Upper lobe of right lung (tissue), 1 donor: ENCODE data around the gene SNX15. TPM values are rescaled to one million over a fixed set of nuclear protein-coding genes. Genes with fewer than 3 reads are reported as not detected.

Experiments
- ATAC-seq: fragments of 200-7000 bp; cut with Tn5 transposase; one replicate; pipeline ENCODE4 v1.9.1; 2020; ENCODE audit warnings: mild to moderate bottlenecking, moderate library complexity
- DNase-seq: peaks from one replicate; pipeline ENCODE4 v3.0.0-alpha.2; 2020
- H3K27ac ChIP-seq: fragments of 200-600 bp; one replicate; pipeline ENCODE4 v1.8.0; 2022
- H3K27me3 ChIP-seq: fragments of 200-600 bp; one replicate; pipeline ENCODE4 v1.8.0; 2022; ENCODE audit warnings: mild to moderate bottlenecking
- H3K36me3 ChIP-seq: fragments of 200-600 bp; one replicate; pipeline ENCODE4 v1.8.0; 2022
- H3K4me1 ChIP-seq: fragments of 200-600 bp; one replicate; pipeline ENCODE4 v1.8.0; 2022
- H3K4me3 ChIP-seq: fragments of 200-600 bp; one replicate; pipeline ENCODE4 v1.8.0; 2022; ENCODE audit warnings: mild to moderate bottlenecking
- H3K9me3 ChIP-seq: fragments of 200-600 bp; one replicate; pipeline ENCODE4 v1.8.0; 2022
- intact Hi-C: fragments of 100-400 bp; cut with DNase I; formaldehyde crosslinking; loops from one replicate; pipeline ENCODE4 v1.11.0; 2022
- total RNA-seq: library from RNA; stranded (reverse); fragmentation: NEBNext Ultra II Directional; extraction: Animal tissue kit (Norgen Biotek cat#: 25700); gene quantifications from one replicate; pipeline ENCODE4 v1.2.1, GENCODE V29; 2021
- TF ChIP-seq, protein P1 (sequence below): fragments of 200-600 bp; IDR thresholded peaks from one replicate; pipeline ENCODE4 v1.8.0; 2022; ENCODE audit warnings: antibody characterized with exemption
- donor health status: DM: no; HTN: yes; CAD: no; lungs with severe emphysema.

The SNX15 gene
- total RNA-seq, 1 donor from 2014 or later, result 27.1 TPM

DNA sequence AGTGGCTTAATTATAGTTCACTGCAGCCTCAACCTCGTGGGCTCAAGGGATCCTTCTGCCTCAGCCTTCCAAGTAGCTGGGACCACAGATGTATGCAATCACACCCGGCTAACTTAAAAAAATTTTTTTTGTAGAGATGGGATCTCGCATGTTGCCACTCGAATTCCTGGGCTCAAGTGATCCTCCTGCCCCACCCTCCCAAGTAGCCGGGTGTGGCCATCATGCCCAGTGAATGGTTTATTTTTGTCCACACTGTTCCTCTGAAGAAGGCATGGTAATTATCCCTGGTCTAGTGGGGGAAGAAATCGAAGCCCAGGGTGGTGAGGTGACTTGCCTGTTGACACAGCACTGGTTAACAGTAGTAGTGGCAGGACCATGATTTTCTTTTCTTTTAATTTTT lies 15.7 kb downstream of the SNX15 start:
- no peak for DNase-seq
- Histone ChIP-seq H3K9me3 (no peaks in the 10 kb centered on the region), H3K4me3 (no peak overlapping the region), H3K27me3 (no peaks in the 10 kb centered on the region), H3K27ac (no peak overlapping the region), H3K4me1 (peaks cover 29% of the 10 kb centered on the region), H3K36me3 (peaks cover 28% of the 10 kb centered on the region)
- intact Hi-C loops, result no loop called here
- TF ChIP-seq, protein P1, sequence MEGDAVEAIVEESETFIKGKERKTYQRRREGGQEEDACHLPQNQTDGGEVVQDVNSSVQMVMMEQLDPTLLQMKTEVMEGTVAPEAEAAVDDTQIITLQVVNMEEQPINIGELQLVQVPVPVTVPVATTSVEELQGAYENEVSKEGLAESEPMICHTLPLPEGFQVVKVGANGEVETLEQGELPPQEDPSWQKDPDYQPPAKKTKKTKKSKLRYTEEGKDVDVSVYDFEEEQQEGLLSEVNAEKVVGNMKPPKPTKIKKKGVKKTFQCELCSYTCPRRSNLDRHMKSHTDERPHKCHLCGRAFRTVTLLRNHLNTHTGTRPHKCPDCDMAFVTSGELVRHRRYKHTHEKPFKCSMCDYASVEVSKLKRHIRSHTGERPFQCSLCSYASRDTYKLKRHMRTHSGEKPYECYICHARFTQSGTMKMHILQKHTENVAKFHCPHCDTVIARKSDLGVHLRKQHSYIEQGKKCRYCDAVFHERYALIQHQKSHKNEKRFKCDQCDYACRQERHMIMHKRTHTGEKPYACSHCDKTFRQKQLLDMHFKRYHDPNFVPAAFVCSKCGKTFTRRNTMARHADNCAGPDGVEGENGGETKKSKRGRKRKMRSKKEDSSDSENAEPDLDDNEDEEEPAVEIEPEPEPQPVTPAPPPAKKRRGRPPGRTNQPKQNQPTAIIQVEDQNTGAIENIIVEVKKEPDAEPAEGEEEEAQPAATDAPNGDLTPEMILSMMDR, result no peak
- no peak for ATAC-seq

DNA sequence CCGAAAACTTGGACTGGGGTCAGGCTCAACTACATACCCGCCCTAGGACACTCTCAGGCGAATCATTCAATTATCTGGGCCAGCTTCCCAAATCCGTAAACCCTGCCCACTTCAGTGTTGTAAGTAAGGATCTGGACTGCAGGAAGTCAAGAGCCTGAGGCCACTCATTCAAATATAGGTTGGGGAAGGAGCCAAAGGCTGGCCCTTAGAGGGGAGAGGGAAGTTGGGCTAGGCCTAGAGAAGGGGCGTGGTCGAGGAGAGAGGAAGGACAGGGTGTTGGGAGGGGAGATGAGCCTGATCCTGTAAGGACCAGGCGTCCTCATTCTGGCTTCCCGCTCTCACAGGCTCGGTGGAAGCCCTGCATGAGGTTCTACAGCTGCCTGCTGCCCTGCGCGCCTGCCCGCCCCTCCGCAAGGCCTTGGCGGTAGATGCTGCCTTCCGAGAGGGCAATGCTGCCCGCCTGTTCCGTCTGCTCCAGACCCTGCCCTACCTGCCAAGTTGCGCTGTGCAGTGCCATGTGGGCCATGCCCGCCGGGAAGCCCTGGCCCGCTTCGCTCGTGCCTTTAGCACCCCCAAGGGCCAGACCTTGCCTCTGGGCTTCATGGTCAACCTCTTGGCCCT lies 16.8 kb downstream of the SNX15 start:
- ATAC-seq (peak; percentile 62), DNase-seq (peak; percentile 76)
- Histone ChIP-seq H3K9me3 (no peaks in the 10 kb centered on the region), H3K27me3 (no peaks in the 10 kb centered on the region), H3K36me3 (peaks cover 19% of the 10 kb centered on the region), H3K4me1 (peaks cover 29% of the 10 kb centered on the region), H3K27ac (peak overlapping the region; percentile 3), H3K4me3 (no peak overlapping the region)
- TF ChIP-seq, protein P1, result no peak
- intact Hi-C loops, result no loop called here

DNA sequence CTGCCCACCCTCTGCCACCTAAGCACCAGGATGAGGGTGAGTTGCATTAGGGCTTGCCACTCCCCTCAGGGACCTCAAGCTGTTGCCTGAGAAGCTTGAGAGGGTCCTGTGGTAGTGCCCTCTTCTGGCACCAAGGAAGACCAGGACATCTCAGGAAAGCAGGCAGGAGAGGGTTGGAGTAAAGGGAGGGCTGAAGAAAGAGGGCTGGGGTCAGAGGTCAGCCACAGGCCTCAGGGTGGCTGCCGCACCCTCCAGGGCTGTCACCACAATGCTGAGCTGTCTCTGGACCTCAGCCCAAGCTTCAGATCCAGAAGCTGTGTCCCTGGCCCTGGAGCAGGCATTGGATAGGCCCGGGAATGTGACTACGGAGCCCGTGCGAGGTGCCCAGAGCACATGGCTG lies 17.8 kb downstream of the SNX15 start:
- peaks cover 28% of the 10 kb centered on the region for H3K4me1 ChIP-seq
- no peaks in the 10 kb centered on the region for H3K27me3 ChIP-seq
- ATAC-seq (no peak), DNase-seq (no peak)
- intact Hi-C loops, result no loop called here
- H3K9me3 ChIP-seq, result no peaks in the 10 kb centered on the region
- H3K36me3 ChIP-seq, result peaks cover 14% of the 10 kb centered on the region
- H3K27ac ChIP-seq, result no peak overlapping the region
- H3K4me3 ChIP-seq, result no peak overlapping the region
- TF ChIP-seq, protein P1, result no peak

DNA sequence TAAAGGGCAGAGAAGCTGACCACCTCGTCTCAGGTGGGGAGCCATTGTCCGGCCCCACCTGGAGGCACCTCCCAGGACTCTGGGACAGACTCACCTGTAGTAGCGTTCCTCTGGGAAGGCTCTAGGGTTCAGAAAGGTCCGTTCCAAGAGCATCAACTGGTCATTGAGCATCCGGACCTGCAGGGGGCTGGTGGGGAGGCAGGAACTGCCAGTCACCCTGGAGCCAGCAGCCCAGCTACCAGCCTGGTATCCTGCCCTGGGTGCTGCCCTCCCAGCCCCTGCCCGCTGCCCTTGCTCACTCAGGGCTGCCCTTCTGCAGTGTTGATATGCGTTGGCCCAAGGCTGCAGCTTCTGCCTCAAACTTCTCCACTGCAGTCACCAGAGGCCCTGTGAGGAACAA lies 18.5 kb downstream of the SNX15 start:
- no peak overlapping the region for H3K27ac ChIP-seq
- TF ChIP-seq, protein P1, result no peak
- no peaks in the 10 kb centered on the region for H3K9me3 ChIP-seq
- no peak for ATAC-seq
- H3K36me3 ChIP-seq, result peaks cover 14% of the 10 kb centered on the region
- no peak overlapping the region for H3K4me3 ChIP-seq
- intact Hi-C loops, result no loop called here
- no peak for DNase-seq
- H3K4me1 ChIP-seq, result peaks cover 23% of the 10 kb centered on the region
- no peaks in the 10 kb centered on the region for H3K27me3 ChIP-seq

DNA sequence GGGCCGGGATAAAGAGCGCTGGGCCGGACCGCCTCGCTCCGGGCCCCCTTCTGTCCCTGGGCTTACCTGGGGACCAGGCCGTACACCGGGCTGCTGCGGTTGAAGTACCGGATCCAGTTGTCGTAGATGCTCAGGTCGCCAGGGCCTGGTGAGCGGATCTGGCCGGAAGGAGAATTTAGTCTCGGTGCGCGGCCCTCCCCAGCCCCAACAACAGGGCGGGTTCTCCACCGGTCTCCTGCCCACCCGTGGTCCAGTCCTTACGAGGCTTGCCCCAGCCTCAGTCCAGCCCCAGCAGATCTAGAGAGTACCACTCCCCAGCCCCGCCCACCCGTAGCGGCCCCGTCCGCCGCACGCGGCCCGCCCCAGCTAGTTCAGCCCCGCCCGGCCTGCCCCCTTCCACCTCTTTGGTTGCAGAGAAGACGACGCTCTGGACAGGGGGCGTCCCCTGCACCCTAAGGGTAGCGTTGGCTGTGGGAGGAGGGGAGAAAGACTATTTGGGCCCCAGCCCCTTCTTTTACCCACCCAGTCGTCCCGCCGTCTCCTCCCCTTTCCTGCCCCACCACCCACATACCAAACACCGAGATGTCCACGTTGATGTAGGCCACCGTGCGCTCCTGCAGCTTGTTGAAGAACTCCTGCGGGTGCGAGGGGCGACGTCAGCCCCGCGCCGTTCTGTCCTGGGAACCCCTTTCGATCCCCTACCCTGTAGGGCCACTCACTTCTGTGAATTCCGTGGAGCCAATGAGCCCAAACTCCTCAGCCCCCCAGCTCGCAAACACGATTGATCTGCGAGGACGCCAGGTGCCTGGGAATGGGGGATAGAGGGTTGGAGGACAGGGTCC lies 20.6 kb downstream of the SNX15 start:
- Histone ChIP-seq H3K9me3 (no peaks in the 10 kb centered on the region), H3K27me3 (no peaks in the 10 kb centered on the region), H3K36me3 (peaks cover 14% of the 10 kb centered on the region), H3K27ac (peak overlapping the region; percentile 17), H3K4me3 (peak overlapping the region; percentile 57), H3K4me1 (peaks cover 13% of the 10 kb centered on the region)
- intact Hi-C loops, result no loop called here
- DNase-seq (no peak), ATAC-seq (peak; percentile 15)
- TF ChIP-seq, protein P1, result no peak
